Measurements from ENCODE around the gene GLT8D2. TPM values are rescaled to one million over a fixed set of nuclear protein-coding genes. Genes with fewer than 3 reads are reported as not detected.
A peak's percentile ranks its signal among the peaks of the same experiment; 100 is the strongest.

GLT8D2 gene, protein sequence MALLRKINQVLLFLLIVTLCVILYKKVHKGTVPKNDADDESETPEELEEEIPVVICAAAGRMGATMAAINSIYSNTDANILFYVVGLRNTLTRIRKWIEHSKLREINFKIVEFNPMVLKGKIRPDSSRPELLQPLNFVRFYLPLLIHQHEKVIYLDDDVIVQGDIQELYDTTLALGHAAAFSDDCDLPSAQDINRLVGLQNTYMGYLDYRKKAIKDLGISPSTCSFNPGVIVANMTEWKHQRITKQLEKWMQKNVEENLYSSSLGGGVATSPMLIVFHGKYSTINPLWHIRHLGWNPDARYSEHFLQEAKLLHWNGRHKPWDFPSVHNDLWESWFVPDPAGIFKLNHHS
- total RNA-seq (2014; rRNA removed) (1.6 TPM in 2 replicates), Bru-seq, nascent RNA (percentile 36 among the genes with signal in this experiment), BruChase-seq, experiment 1, labeled RNA remaining after a 6-hour chase (percentile 38 among the genes with signal in this experiment), BruChase-seq, experiment 2, labeled RNA remaining after a 2-hour chase (percentile 38 among the genes with signal in this experiment)
- long read RNA-seq, transcript GLT8D2-201 (11 exons, 1,880 nt) = major isoform, 14 of 26 reads
- long read RNA-seq, partial matches to known transcripts = 7 of 26 reads
- long read RNA-seq, other reads (novel, unspliced or antisense) = 4 of 26 reads

DNA sequence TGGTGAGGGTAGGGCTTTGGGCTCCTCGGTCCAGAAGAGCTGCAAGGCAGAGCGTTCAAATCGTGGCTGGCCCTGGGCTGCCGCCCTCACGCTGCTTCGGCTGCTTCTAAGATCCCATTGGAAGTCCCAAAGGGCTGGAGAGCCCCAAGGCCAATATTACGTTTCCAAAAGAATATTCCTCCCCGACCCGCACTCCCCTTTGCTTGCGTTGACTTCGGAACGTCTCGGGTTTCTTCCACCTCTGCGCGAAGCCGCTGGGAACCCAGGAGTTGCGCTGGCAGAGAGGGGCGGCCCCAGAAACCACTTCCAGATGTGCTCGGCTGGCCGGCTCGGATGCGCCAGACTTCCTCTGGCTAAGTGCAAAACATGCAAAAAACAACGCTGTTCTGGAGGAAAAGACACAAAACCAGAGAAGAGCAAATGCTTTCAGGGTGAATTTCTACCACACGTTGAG is at the start of gene GLT8D2:
TSS of gene GLT8D2 (minus strand) at position 285 of the 454 bp plus-strand sequence. CDS start 30,539 bp downstream, outside the sequence.
- TF ChIP-seq, protein P1, sequence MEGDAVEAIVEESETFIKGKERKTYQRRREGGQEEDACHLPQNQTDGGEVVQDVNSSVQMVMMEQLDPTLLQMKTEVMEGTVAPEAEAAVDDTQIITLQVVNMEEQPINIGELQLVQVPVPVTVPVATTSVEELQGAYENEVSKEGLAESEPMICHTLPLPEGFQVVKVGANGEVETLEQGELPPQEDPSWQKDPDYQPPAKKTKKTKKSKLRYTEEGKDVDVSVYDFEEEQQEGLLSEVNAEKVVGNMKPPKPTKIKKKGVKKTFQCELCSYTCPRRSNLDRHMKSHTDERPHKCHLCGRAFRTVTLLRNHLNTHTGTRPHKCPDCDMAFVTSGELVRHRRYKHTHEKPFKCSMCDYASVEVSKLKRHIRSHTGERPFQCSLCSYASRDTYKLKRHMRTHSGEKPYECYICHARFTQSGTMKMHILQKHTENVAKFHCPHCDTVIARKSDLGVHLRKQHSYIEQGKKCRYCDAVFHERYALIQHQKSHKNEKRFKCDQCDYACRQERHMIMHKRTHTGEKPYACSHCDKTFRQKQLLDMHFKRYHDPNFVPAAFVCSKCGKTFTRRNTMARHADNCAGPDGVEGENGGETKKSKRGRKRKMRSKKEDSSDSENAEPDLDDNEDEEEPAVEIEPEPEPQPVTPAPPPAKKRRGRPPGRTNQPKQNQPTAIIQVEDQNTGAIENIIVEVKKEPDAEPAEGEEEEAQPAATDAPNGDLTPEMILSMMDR (conservative IDR thresholded peaks at IDR 0.05; ENCODE audit: low read depth, low read length) = no peak
- TF ChIP-seq EZH2phosphoT487 (IDR thresholded peaks at IDR 0.05; ENCODE audit: borderline replicate concordance, low read length) (no peak), EZH2 (IDR thresholded peaks at IDR 0.05; ENCODE audit: low read length, unreplicated experiment) (no peak)
- ChIA-PET CTCF (no interaction called here), POLR2A (ENCODE audit: unreplicated experiment) (interaction anchor here (0.5 kb wide), 1 partner anchor 72 kb away, joined by 3 read pairs; no protein-coding TSS in a partner anchor)
- H3K79me2 ChIP-seq (ENCODE audit: low read length) = no peaks in the 10 kb centered on the region
- H3K9me3 ChIP-seq (ENCODE audit: low read length) = no peaks in the 10 kb centered on the region
- H3K36me3 ChIP-seq (ENCODE audit: low read depth, low read length) = no peaks in the 10 kb centered on the region
- H2AFZ ChIP-seq (ENCODE audit: low read length) = peak within 1 kb of the TSS; percentile 96
- ATAC-seq = peak; percentile 86
- H3K4me2 ChIP-seq (ENCODE audit: low read length) = peak within 1 kb of the TSS; percentile 90
- peak; percentile 61 for DNase-seq
- H3K9ac ChIP-seq (ENCODE audit: low read length) = peak within 1 kb of the TSS; percentile 16; the same call in 1 of the 2 replicates
- BruUV-seq (replicated peaks) = no TSS peak
- peak within 1 kb of the TSS; percentile 76 for H3K4me3 ChIP-seq (ENCODE audit: low read length)
- H3F3A ChIP-seq (ENCODE audit: low read length, unreplicated experiment) = no peaks in the 10 kb centered on the region
- no peaks in the 10 kb centered on the region for H3K27me3 ChIP-seq (ENCODE audit: low read length)
- H3K4me1 ChIP-seq (ENCODE audit: insufficient read depth, low read length) = peaks cover 15% of the 10 kb centered on the region
- intact Hi-C loops (cut with micrococcal nuclease) = loop anchor here (1.0 to 10.0 kb wide), 3 partner anchors 43 to 255 kb away; partner anchors contain the start of gene EID3
- H4K20me1 ChIP-seq (ENCODE audit: low read length) = no peaks in the 10 kb centered on the region
- H3K27ac ChIP-seq (ENCODE audit: low read length) = no peak within 1 kb of the TSS
- no peaks in the 10 kb centered on the region for H3K9me2 ChIP-seq (replicated peaks; ENCODE audit: low read length)

DNA sequence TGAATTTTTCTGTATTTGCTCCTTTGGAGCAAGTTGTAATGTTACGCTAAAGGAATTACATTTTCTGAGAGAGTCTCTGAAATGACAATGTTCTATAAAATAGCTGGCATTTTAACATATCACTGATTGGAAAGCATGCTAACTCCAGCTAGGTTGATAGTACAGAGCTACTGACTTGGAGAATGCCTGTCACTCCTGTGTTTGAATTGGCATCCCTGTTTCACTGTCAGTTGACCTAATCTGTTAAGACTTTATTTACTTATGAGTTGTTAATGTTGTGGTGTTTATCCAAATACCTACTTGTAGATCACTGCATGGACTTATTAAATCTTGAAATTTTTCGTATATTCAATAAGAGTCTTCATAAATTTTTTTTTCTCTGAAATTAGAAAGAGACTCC is 48.0 kb upstream of the GLT8D2 start:
- BruUV-seq (replicated peaks) = no TSS peak
- no peak for ATAC-seq

More for the DNA sequence above, 48.0 kb upstream of the GLT8D2 start:
- Histone ChIP-seq H3K9ac (ENCODE audit: low read length) (no peak overlapping the region), H3K36me3 (ENCODE audit: low read depth, low read length) (peaks cover 34% of the 10 kb centered on the region), H3K79me2 (ENCODE audit: low read length) (no peaks in the 10 kb centered on the region), H3K27me3 (ENCODE audit: low read length) (no peaks in the 10 kb centered on the region), H3K4me1 (ENCODE audit: insufficient read depth, low read length) (no peaks in the 10 kb centered on the region), H3K9me2 (replicated peaks; ENCODE audit: low read length) (no peaks in the 10 kb centered on the region), H3K9me3 (ENCODE audit: low read length) (no peaks in the 10 kb centered on the region), H3F3A (ENCODE audit: low read length, unreplicated experiment) (no peaks in the 10 kb centered on the region), H3K4me2 (ENCODE audit: low read length) (no peak overlapping the region), H2AFZ (ENCODE audit: low read length) (no peak overlapping the region), H3K27ac (ENCODE audit: low read length) (no peak overlapping the region), H3K4me3 (ENCODE audit: low read length) (no peak overlapping the region), H4K20me1 (ENCODE audit: low read length) (no peaks in the 10 kb centered on the region)
- ChIA-PET POLR2A (ENCODE audit: unreplicated experiment) (interaction anchor here (0.6 kb wide), 1 partner anchor 58 kb away, joined by 5 read pairs; no protein-coding TSS in a partner anchor), CTCF (no interaction called here)
- DNase-seq = no peak
- TF ChIP-seq, protein P1 (conservative IDR thresholded peaks at IDR 0.05; ENCODE audit: low read depth, low read length) = no peak
- no peak for TF ChIP-seq EZH2 (IDR thresholded peaks at IDR 0.05; ENCODE audit: low read length, unreplicated experiment)
- no peak for TF ChIP-seq EZH2phosphoT487 (IDR thresholded peaks at IDR 0.05; ENCODE audit: borderline replicate concordance, low read length)
- intact Hi-C loops (cut with micrococcal nuclease) = no loop called here

Measured in PC-3 (cell line).